GM13976 (cell line): Measurements from ENCODE around the gene MYBBP1A.
"Not testable (repeated sequence)": the region's sequence is repeated elsewhere in the genome, so short reads cannot be mapped to it uniquely, and the experiment has no call there.

Source experiments
- DNase-seq: peaks from one replicate; pipeline ENCODE4 v3.0.0; 2012; ENCODE audit warnings: low spot score
- CTCF ChIP-seq: IDR thresholded peaks from 2 replicates; pipeline ENCODE4 v1.5.1; 2012; ENCODE audit warnings: borderline replicate concordance, mild to moderate bottlenecking; ENCODE audit not compliant: insufficient read depth; ENCODE audit errors: extremely low read depth, missing control alignments, control extremely low read depth
- in situ Hi-C: fragments of 300-500 bp; cut with MboI; formaldehyde crosslinking; loops from one replicate; pipeline ENCODE4 v1.12.0; 2022; ENCODE audit warnings: low sequenced_read_pairs, mixed read lengths, inconsistent platforms; ENCODE audit not compliant: unreplicated experiment

MYBBP1A gene

GRCh38 chr17:4579678-4580077, 24.5 kb upstream of the MYBBP1A start:
- no peak for DNase-seq
- in situ Hi-C loops, result no loop called here
- TF ChIP-seq CTCF, result no peak

- DNase-seq, in situ Hi-C loops: not testable (repeated sequence)
Measured at GRCh38 chr17:4578349-4578748, 23.2 kb upstream of the MYBBP1A start.

- in situ Hi-C loops, result no loop called here
- no peak for DNase-seq
- no peak for TF ChIP-seq CTCF
Measured at GRCh38 chr17:4577386-4577993, 22.3 kb upstream of the MYBBP1A start.

- no peak for DNase-seq
- in situ Hi-C loops, result no loop called here
- TF ChIP-seq CTCF, result no peak
Measured at GRCh38 chr17:4576729-4577322, 21.6 kb upstream of the MYBBP1A start.

- TF ChIP-seq CTCF, result no peak
- DNase-seq, result no peak
- in situ Hi-C loops, result no loop called here
Measured at GRCh38 chr17:4576161-4576558, 21.0 kb upstream of the MYBBP1A start.

GRCh38 chr17:4574448-4575045, 19.4 kb upstream of the MYBBP1A start:
- TF ChIP-seq CTCF, result no peak
- DNase-seq, result no peak
- in situ Hi-C loops, result no loop called here

GRCh38 chr17:4573669-4574068, 18.5 kb upstream of the MYBBP1A start:
- in situ Hi-C loops, result no loop called here
- TF ChIP-seq CTCF, result no peak
- peak; percentile 71 for DNase-seq
